NB4 (cell line): ENCODE results near the gene GFRAL.

Experiments
- CTCF ChIP-seq: IDR thresholded peaks from one replicate; pipeline ENCODE4 v1.5.1; 2012; ENCODE audit warnings: low read depth, low read length
- MYC ChIP-seq: IDR thresholded peaks from 2 replicates; pipeline ENCODE4 v1.6.1; 2011; ENCODE audit warnings: low read depth, low read length
- POLR2A ChIP-seq: IDR thresholded peaks from 2 replicates; pipeline ENCODE4 v1.6.1; 2011; ENCODE audit warnings: mild to moderate bottlenecking; ENCODE audit not compliant: insufficient read length; ENCODE audit errors: extremely low read depth
- TF ChIP-seq, protein P1 (sequence below): IDR thresholded peaks from 2 replicates; pipeline ENCODE4 v1.6.1; 2011; ENCODE audit warnings: low read depth, low read length

- TF ChIP-seq CTCF (no peak), POLR2A (no peak), MYC (no peak)
- TF ChIP-seq, protein P1, sequence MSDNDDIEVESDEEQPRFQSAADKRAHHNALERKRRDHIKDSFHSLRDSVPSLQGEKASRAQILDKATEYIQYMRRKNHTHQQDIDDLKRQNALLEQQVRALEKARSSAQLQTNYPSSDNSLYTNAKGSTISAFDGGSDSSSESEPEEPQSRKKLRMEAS = no peak
Observed at GRCh38 chr6:55410674-55411073, 83.4 kb downstream of the GFRAL start.
